Panc1 (cell line): ENCODE measurements around the gene PTPRE. TPM values are rescaled to one million over a fixed set of nuclear protein-coding genes. Genes with fewer than 3 reads are reported as not detected.

ENCODE experiments used
- ATAC-seq: fragments of 200-7000 bp; cut with Tn5 transposase; 2 replicates; pipeline ENCODE4 v1.9.1; 2020; ENCODE audit warnings: mild to moderate bottlenecking, moderate library complexity
- BruUV-seq: library from RNA; stranded (reverse); fragments of 400-500 nt; replicated peaks from 2 replicates; lab custom pipeline; 2021; lab: Mats Ljungman, UMichigan
- CTCF ChIA-PET: fragments of 300-600 bp; sonication (Branson Sonifier 250); formaldehyde crosslinking; loops from one replicate; lab custom pipeline; 2022; ENCODE audit warnings: antibody characterized with exemption; lab: Charles Lee
- POLR2A ChIA-PET: fragments of 300-600 bp; sonication (Branson Sonifier 250); formaldehyde crosslinking; loops from one replicate; lab custom pipeline; 2022; ENCODE audit warnings: antibody characterized with exemption; lab: Charles Lee
- DNase-seq: peaks from one replicate; pipeline ENCODE4 v3.0.0-alpha.2; 2010; ENCODE audit warnings: low read depth, low spot score
- H3K27ac ChIP-seq: 2 replicates; pipeline ENCODE4 v1.5.1; 2011; ENCODE audit warnings: mild to moderate bottlenecking, low read length, inconsistent platforms
- H3K27me3 ChIP-seq: fragments of 200-500 bp; sonication (Bioruptor generic); 2 replicates; pipeline ENCODE4 v1.6.0; 2014; ENCODE audit warnings: low read length, inconsistent platforms; ENCODE audit not compliant: control insufficient read depth, insufficient read depth
- H3K36me3 ChIP-seq: fragments of 200-500 bp; sonication (Bioruptor generic); 2 replicates; pipeline ENCODE4 v1.5.1; 2014; ENCODE audit warnings: inconsistent platforms, mild to moderate bottlenecking, low read length, moderate library complexity; ENCODE audit not compliant: control insufficient read depth, insufficient read depth
- H3K4me1 ChIP-seq: 2 replicates; pipeline ENCODE4 v1.5.1; 2011; ENCODE audit warnings: inconsistent platforms, mild to moderate bottlenecking, low read length, moderate library complexity; ENCODE audit not compliant: control insufficient read depth, insufficient read depth
- H3K4me3 ChIP-seq, 2 experiments: 2 replicates each; pipeline ENCODE4 v1.5.1; 2011 to 2012; ENCODE audit warnings: low read depth in 2 of 2, low read length in 2 of 2, mild to moderate bottlenecking in 2 of 2, inconsistent platforms in 1 of 2, moderate library complexity in 1 of 2
- H3K9me3 ChIP-seq: fragments of 200-500 bp; sonication (Bioruptor generic); 2 replicates; pipeline ENCODE4 v1.5.1; 2014; ENCODE audit warnings: low read depth, mild to moderate bottlenecking, inconsistent platforms, low read length, moderate library complexity; ENCODE audit not compliant: control insufficient read depth, insufficient read depth
- POLR2AphosphoS5 ChIP-seq: IDR thresholded peaks from 2 replicates; pipeline ENCODE4 v1.6.1; 2012; ENCODE audit warnings: mild to moderate bottlenecking, low read depth, low read length, moderate library complexity
- SIN3A ChIP-seq: IDR thresholded peaks from 2 replicates; pipeline ENCODE4 v1.6.1; 2012; ENCODE audit warnings: low read depth, mild to moderate bottlenecking, low read length, moderate library complexity, borderline replicate concordance; ENCODE audit not compliant: insufficient read depth
- TCF7L2 ChIP-seq: IDR thresholded peaks from 2 replicates; pipeline ENCODE4 v1.6.1; 2011; ENCODE audit warnings: mild to moderate bottlenecking, low read depth, low read length, inconsistent platforms
- in situ Hi-C: cut with HindIII; loops from 2 replicates; pipeline ENCODE4 v1.10.0; 2016; ENCODE audit warnings: low sequenced_read_pairs, low pct_unique_long_range_greater_than_20kb
- intact Hi-C: fragments of 100-400 bp; cut with micrococcal nuclease; formaldehyde crosslinking; loops from one replicate; pipeline ENCODE4 v1.10.0; 2022; ENCODE audit not compliant: unreplicated experiment
- total RNA-seq: library from RNA; stranded (reverse); gene quantifications from one replicate; pipeline ENCODE4 v1.2.1, GENCODE V29; 2021; ENCODE audit not compliant: unreplicated experiment
- TF ChIP-seq, protein P1 (sequence below): fragments of 450-650 bp; IDR thresholded peaks from 2 replicates; pipeline ENCODE4 v1.5.1; 2017; ENCODE audit warnings: mild to moderate bottlenecking
- TF ChIP-seq, protein P2 (sequence below), 2 experiments: IDR thresholded peaks; 2 replicates each; pipeline ENCODE4 v1.6.1; 2011 to 2012; ENCODE audit warnings: low read depth in 2 of 2, control low read depth in 1 of 2, low read length in 1 of 2, mild to moderate bottlenecking in 1 of 2, moderate library complexity in 1 of 2; ENCODE audit not compliant: insufficient read depth in 1 of 2

The PTPRE gene
- total RNA-seq, 1 experiment from 2014 or later: 0.44 TPM

DNA sequence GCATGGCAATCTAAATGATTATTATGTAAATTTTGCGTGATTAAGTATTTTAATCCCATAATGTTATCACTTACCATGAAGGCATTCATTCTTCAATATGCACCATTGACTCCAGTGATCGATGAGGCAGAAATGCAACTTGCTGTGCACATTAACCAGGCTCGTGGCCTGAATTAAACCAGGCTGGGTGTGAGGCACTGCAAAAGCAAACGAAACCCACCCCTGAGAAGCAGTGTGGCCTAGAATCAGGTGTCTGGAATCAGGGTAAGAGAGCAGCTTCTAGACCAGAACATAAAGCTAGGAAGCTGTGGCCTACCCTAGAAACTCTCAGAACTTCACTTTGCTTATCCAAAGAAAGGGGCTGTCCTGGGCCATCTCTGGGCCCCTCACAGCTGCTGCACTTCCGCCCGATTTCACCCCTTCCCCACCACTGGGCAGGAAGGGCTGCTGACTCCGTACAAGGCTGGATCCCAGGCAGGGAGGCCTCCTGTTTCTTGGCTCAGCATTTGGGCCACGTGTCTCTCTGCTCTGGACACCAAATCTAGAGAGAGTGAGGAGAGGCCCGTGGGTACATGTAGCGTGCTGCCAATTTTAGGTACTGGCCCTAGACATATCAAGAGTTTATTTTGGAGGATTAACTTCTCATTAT, 4.4 kb downstream of the PTPRE start:
- POLR2A ChIA-PET: no interaction called here
- Histone ChIP-seq H3K4me3 (no peak overlapping the region), H3K4me1 (peaks cover 6% of the 10 kb centered on the region), H3K27ac (no peak overlapping the region), H3K9me3 (no peaks in the 10 kb centered on the region), H3K36me3 (no peaks in the 10 kb centered on the region; the same call in 1 of the 2 replicates), H3K27me3 (peaks cover 10% of the 10 kb centered on the region)
- CTCF ChIA-PET: no interaction called here
- no peak for DNase-seq
- BruUV-seq: no TSS peak
- in situ Hi-C loops: no loop called here
- intact Hi-C loops: no loop called here
- ATAC-seq: no peak
- TF ChIP-seq, protein P1, sequence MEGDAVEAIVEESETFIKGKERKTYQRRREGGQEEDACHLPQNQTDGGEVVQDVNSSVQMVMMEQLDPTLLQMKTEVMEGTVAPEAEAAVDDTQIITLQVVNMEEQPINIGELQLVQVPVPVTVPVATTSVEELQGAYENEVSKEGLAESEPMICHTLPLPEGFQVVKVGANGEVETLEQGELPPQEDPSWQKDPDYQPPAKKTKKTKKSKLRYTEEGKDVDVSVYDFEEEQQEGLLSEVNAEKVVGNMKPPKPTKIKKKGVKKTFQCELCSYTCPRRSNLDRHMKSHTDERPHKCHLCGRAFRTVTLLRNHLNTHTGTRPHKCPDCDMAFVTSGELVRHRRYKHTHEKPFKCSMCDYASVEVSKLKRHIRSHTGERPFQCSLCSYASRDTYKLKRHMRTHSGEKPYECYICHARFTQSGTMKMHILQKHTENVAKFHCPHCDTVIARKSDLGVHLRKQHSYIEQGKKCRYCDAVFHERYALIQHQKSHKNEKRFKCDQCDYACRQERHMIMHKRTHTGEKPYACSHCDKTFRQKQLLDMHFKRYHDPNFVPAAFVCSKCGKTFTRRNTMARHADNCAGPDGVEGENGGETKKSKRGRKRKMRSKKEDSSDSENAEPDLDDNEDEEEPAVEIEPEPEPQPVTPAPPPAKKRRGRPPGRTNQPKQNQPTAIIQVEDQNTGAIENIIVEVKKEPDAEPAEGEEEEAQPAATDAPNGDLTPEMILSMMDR: no peak
- TF ChIP-seq, protein P2, sequence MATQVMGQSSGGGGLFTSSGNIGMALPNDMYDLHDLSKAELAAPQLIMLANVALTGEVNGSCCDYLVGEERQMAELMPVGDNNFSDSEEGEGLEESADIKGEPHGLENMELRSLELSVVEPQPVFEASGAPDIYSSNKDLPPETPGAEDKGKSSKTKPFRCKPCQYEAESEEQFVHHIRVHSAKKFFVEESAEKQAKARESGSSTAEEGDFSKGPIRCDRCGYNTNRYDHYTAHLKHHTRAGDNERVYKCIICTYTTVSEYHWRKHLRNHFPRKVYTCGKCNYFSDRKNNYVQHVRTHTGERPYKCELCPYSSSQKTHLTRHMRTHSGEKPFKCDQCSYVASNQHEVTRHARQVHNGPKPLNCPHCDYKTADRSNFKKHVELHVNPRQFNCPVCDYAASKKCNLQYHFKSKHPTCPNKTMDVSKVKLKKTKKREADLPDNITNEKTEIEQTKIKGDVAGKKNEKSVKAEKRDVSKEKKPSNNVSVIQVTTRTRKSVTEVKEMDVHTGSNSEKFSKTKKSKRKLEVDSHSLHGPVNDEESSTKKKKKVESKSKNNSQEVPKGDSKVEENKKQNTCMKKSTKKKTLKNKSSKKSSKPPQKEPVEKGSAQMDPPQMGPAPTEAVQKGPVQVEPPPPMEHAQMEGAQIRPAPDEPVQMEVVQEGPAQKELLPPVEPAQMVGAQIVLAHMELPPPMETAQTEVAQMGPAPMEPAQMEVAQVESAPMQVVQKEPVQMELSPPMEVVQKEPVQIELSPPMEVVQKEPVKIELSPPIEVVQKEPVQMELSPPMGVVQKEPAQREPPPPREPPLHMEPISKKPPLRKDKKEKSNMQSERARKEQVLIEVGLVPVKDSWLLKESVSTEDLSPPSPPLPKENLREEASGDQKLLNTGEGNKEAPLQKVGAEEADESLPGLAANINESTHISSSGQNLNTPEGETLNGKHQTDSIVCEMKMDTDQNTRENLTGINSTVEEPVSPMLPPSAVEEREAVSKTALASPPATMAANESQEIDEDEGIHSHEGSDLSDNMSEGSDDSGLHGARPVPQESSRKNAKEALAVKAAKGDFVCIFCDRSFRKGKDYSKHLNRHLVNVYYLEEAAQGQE (IDR thresholded peaks at IDR 0.05; ENCODE audit: insufficient read depth in 1 of 2, low read depth in 2 of 2, low read length in 1 of 2): no peak
- no peak for TF ChIP-seq POLR2AphosphoS5
- TF ChIP-seq TCF7L2: no peak
- TF ChIP-seq SIN3A: no peak

DNA sequence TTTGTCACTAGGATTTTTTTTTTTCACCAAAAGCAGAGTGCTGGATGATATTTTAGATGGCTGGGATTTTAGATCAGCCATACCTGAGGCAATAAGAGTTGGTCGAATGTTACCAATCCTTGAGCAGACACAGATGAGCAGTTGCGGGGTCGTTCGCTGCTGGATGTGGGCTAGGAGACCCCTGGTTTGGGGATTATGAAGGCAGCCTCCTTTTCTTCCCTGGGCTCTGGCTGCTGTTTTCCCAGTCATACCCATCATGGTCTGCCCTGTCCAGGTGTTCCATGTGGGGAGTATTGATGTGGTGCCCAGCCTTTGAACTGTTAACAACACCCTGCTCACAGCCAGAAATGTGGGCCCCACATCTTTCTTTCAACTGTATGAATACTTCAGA, 5.0 kb downstream of the PTPRE start:
- in situ Hi-C loops (no loop called here), intact Hi-C loops (no loop called here)
- TF ChIP-seq SIN3A (no peak), POLR2AphosphoS5 (no peak), TCF7L2 (no peak)
- TF ChIP-seq, protein P2 (IDR thresholded peaks at IDR 0.05; ENCODE audit: insufficient read depth in 1 of 2, low read depth in 2 of 2, low read length in 1 of 2): no peak
- TF ChIP-seq, protein P1: no peak
- no peaks in the 10 kb centered on the region; the same call in 1 of the 2 replicates for H3K36me3 ChIP-seq
- no TSS peak for BruUV-seq
- H3K4me3 ChIP-seq: no peak overlapping the region
- CTCF ChIA-PET: no interaction called here
- no peaks in the 10 kb centered on the region for H3K9me3 ChIP-seq
- H3K27me3 ChIP-seq: peaks cover 10% of the 10 kb centered on the region
- no peak for ATAC-seq
- DNase-seq: no peak
- POLR2A ChIA-PET: no interaction called here
- H3K27ac ChIP-seq: no peak overlapping the region
- peaks cover 3% of the 10 kb centered on the region; the same call in 1 of the 2 replicates for H3K4me1 ChIP-seq
